Measurements from ENCODE around the gene HOXD11.

DNA sequence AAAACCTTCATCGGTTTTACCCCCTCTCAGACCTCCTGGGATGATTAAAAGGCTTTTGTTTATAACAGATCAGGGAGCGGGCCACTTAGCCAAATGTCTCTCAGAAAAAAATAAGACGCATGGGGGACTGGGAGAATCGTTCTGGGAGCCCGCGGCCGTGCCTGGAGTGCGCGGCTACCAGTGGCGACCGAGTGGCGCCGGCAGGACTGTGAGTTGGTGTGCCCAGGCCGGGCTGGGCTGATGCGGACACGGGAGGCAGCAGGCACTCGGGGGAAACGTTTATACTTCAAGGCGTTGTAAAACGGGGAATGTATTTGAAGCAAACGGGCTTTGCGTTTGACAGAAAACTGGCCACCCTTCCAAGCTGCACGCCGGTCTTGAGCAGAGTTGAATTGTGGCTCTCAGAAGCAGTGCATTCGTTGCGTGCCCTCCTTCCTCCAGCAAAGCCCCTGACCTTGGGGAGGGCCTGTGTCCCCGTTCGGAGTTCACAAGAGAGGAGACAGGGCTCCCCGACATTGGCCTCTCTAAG, 4.8 kb downstream of the HOXD11 start:
- TF ChIP-seq NFIC (IDR thresholded peaks at IDR 0.05) (no peak), CEBPB (IDR thresholded peaks at IDR 0.05) (no peak), TEAD4 (IDR thresholded peaks at IDR 0.05) (no peak), EP300 (IDR thresholded peaks at IDR 0.05; ENCODE audit: borderline replicate concordance) (no peak), FOXM1 (IDR thresholded peaks at IDR 0.05; ENCODE audit: borderline replicate concordance, low read depth) (no peak), YY1 (IDR thresholded peaks at IDR 0.05; ENCODE audit: low read depth) (no peak)
- TF ChIP-seq, protein P1, sequence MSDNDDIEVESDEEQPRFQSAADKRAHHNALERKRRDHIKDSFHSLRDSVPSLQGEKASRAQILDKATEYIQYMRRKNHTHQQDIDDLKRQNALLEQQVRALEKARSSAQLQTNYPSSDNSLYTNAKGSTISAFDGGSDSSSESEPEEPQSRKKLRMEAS (IDR thresholded peaks at IDR 0.05), result no peak
- TF ChIP-seq, protein P2, sequence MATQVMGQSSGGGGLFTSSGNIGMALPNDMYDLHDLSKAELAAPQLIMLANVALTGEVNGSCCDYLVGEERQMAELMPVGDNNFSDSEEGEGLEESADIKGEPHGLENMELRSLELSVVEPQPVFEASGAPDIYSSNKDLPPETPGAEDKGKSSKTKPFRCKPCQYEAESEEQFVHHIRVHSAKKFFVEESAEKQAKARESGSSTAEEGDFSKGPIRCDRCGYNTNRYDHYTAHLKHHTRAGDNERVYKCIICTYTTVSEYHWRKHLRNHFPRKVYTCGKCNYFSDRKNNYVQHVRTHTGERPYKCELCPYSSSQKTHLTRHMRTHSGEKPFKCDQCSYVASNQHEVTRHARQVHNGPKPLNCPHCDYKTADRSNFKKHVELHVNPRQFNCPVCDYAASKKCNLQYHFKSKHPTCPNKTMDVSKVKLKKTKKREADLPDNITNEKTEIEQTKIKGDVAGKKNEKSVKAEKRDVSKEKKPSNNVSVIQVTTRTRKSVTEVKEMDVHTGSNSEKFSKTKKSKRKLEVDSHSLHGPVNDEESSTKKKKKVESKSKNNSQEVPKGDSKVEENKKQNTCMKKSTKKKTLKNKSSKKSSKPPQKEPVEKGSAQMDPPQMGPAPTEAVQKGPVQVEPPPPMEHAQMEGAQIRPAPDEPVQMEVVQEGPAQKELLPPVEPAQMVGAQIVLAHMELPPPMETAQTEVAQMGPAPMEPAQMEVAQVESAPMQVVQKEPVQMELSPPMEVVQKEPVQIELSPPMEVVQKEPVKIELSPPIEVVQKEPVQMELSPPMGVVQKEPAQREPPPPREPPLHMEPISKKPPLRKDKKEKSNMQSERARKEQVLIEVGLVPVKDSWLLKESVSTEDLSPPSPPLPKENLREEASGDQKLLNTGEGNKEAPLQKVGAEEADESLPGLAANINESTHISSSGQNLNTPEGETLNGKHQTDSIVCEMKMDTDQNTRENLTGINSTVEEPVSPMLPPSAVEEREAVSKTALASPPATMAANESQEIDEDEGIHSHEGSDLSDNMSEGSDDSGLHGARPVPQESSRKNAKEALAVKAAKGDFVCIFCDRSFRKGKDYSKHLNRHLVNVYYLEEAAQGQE (IDR thresholded peaks at IDR 0.05; ENCODE audit: low read depth), result no peak

Data from Ishikawa (cell line).